GM12873 (cell line): ENCODE measurements around the gene ARHGAP21.

ENCODE experiments used
- TF ChIP-seq, protein P1 (sequence below): IDR thresholded peaks from 2 replicates; pipeline ENCODE4 v1.5.1; 2012; ENCODE audit warnings: low read depth, mild to moderate bottlenecking, moderate library complexity, low read length, control low read depth; ENCODE audit not compliant: insufficient read depth; ENCODE audit errors: missing control alignments

ARHGAP21 gene

DNA sequence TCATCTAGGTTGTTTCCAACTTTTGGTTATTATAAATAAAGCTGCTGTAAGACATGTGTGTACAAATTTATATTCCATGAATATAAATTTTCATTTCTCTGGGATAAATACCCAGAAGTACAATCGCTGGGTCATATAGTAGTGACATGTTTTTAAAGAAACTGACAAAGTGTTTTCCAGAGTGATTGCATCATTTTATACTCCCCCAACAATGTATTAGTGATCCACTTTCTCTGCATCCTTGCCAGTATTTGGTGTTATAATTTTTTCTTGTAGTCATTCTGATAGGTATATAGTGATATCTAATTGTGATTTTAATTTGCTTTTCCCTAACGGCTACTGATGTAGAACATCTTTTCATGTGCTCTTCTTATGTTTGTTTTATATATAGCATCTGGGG lies 27.0 kb upstream of the ARHGAP21 start:
- TF ChIP-seq, protein P1, sequence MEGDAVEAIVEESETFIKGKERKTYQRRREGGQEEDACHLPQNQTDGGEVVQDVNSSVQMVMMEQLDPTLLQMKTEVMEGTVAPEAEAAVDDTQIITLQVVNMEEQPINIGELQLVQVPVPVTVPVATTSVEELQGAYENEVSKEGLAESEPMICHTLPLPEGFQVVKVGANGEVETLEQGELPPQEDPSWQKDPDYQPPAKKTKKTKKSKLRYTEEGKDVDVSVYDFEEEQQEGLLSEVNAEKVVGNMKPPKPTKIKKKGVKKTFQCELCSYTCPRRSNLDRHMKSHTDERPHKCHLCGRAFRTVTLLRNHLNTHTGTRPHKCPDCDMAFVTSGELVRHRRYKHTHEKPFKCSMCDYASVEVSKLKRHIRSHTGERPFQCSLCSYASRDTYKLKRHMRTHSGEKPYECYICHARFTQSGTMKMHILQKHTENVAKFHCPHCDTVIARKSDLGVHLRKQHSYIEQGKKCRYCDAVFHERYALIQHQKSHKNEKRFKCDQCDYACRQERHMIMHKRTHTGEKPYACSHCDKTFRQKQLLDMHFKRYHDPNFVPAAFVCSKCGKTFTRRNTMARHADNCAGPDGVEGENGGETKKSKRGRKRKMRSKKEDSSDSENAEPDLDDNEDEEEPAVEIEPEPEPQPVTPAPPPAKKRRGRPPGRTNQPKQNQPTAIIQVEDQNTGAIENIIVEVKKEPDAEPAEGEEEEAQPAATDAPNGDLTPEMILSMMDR, result no peak

DNA sequence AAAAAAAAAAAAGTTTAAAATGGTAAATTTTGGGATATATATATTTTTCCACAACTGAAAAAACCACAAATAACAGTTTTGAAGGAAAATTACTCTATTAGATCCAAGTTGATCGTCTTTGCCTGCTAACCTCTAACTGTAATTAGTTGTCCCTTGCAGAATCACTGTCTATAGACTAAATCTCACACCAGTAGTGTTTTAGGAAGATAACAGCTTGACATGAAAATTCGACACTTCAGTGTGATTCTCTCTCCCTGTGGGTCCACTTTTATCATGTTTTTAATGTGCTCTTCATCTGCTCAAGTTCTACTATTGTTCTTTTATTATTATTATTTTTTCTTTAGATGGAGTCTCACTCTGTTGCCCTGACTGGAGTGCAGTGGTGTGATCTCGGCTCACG lies 24.5 kb upstream of the ARHGAP21 start:
- TF ChIP-seq, protein P1, result no peak

DNA sequence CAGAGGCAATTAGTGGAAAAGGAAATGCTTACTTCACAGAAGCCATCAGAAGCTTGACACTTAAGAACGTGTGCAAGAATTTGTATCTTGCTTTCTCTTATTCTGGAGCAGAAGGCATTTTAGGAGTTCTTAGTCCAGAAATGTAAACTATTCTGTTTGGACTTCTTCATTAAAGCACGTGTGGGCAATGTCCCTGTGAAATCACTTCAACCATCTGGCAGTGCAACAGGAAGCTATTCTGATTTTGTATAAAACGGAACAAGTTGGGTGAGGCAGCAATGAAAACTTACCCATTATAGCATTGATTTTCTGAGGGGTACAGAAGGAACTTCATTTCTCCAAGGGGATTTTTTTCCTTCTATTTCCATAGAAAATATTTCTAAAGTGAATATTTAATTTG lies 21.3 kb upstream of the ARHGAP21 start:
- TF ChIP-seq, protein P1, result no peak

DNA sequence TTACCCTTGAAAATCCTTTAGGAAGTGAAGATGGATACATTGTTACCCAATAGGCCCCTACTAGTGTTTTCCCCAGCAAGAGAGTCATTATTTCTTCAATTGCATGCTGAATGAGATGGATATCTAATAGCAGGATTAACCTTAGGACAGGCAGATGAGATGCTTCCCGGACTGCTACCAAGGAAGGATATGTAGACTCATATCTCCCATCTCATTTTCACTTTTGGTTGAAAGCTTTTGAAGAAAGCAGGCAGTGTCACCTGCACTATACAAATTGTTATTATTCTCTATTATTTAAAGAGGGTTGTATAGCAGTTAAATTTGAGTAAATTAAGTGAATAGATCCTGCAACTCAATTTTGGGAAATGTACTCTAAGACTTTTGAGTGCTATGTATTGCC lies 17.0 kb upstream of the ARHGAP21 start:
- TF ChIP-seq, protein P1, result no peak

DNA sequence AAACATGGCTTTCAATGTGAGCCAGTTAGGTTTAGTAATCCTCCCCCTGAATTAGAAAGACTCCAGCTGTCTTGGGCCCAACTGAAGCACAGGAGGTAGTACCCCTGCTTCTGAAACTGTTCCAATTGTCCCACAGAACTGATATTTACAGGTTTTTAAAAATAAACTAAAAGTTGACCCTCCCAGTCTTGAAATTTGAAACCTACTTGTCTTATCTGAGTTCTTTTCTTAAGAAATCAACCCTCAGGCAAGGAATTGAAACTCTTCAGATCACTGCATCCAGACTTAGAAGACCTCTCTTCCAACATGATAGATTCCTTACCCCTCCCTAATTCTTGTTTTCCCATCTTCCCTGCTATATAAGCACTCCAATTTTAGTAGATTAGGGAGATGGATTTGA lies 13.3 kb upstream of the ARHGAP21 start:
- TF ChIP-seq, protein P1, result no peak

DNA sequence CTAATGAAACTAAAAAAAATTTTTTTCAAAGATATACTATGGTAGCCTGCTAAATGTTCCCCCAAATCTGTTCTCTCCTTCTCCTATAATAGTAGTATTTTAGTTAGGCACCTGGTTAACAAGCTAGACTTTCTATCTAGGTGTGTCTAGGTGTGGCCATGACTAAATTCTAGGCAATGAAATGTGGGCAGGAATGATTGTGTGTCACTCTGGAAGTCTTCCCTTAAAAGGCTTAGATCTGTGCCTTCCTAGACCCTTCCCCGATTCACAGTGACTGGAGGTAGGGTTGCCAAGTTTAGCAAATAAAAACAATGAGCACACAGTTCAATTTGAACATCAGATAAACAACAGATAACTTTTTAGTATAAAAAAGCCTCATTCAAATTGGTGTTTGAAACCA lies 8.3 kb upstream of the ARHGAP21 start:
- TF ChIP-seq, protein P1, result no peak

DNA sequence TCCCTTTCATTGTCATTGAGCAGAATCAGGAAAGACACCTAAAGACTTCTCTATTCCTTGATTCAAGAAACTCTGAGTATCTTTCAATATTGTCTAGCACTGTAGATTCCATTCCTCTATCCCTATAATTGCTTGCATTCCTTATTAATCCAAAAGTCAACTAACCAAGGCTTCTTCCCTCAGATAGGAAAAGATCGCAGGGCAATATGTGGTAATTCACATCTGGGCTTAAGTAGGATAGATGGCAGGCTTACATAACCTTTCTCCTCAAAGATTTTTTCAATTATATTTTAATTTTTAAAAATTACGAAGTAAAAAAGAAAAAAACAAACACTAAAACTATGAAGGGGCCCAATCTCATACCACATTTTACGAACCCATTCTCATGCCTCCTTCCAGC lies 7.1 kb upstream of the ARHGAP21 start:
- TF ChIP-seq, protein P1, result no peak

DNA sequence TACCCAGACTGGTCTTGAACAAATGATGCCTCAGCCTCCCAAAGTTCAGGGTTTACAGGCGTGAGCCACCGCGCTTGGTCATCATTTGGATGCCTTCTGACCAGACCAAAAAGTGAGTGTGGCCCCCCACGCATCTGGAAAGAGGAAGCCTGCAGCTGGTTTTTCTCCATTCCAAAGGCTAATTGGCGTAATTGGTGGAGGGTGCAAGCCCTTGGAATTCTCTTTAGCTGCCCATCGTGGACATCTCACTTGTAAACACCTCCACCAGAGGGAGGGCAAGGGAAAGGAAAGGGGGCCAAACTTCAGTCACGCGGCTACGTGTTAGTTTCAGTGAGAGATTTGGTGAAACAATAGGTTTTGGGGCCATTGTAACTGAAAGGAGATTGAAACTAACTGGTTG lies 4.1 kb upstream of the ARHGAP21 start:
- TF ChIP-seq, protein P1, result peak; percentile 6
